PC-9 (cell line): Measurements from ENCODE around the gene GSC2.

ENCODE experiments used
- CTCF ChIP-seq: fragments of 200-600 bp; sonication (generic); conservative IDR thresholded peaks from 2 replicates; pipeline ENCODE4 v1.6.1; 2017; ENCODE audit warnings: mixed run types, antibody characterized with exemption, mild to moderate bottlenecking, moderate library complexity
- EZH2 ChIP-seq: fragments of 200-600 bp; sonication (generic); IDR thresholded peaks from 2 replicates; pipeline ENCODE4 v1.8.0; 2017; ENCODE audit warnings: antibody characterized with exemption, low read depth

GRCh38 chr22:19174106-19175025 lies 24.3 kb upstream of the GSC2 start:
- TF ChIP-seq CTCF, result no peak
- TF ChIP-seq EZH2, result no peak
